DMS53 treated with DMSO at 0.1 percent for 48 hours (cell line): Measurements from ENCODE around the gene DHRS3.
A peak's percentile ranks its signal among the peaks of the same experiment; 100 is the strongest.
"Not testable (repeated sequence)": the region's sequence is repeated elsewhere in the genome, so short reads cannot be mapped to it uniquely, and the experiment has no call there.

Experiments
- DNase-seq: peaks from one replicate; lab custom pipeline; 2025; ENCODE audit not compliant: unreplicated experiment; lab: John Stamatoyannopoulos, UW

DHRS3 gene

GRCh38 chr1:12617901-12618660, at the start of gene DHRS3:
TSS of gene DHRS3 (minus strand) at chr1:12618210. CDS start at chr1:12617348, 862 bp downstream.
- DNase-seq: peak; percentile 54

DNA sequence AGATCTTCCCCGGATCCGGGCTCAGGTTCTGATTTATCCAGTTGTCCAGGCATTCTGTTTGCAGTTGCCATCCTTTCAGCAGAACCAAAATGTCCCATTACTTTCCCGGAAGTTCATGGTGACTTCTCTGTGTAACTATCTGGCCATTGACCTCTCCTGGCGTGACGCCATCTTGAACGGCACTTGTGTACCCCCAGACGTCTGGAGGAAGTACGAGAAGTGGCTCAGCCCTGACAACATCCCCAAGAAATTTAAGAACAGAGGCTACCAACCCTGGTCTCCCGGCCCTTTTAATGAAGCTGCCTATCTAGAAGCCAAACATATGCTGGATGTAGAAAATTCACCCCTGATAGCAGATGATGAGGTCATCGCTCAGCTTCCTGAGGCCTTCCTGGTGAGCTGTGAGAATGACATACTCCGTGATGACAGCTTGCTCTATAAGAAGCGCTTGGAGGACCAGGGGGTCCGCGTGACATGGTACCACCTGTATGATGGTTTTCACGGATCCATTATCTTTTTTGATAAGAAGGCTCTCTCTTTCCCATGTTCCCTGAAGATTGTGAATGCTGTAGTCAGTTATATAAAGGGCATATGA, 48.2 kb upstream of the DHRS3 start:
- DNase-seq: no peak

- DNase-seq: no peak
Observed at GRCh38 chr1:12665511-12665910, 47.5 kb upstream of the DHRS3 start.

DNA sequence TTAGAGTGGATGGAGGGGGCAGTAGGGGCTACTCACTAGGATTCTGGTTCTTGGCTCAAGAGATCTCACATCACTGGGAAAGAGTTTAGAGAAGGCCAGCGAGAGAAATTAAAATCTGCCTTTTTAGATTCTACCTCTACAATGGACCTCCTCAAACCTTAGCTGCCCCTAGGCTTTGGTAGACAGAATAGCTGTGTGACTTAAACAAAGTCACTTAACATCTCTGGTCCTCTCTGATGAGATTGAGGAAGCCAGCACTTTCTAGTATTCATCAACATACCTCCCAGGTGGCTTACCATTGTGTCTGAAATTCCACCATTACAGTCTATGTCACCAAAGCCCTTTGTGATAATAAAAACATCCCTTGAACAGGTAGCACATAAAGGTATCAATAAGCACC, 44.5 kb upstream of the DHRS3 start:
- DNase-seq: no peak

DNA sequence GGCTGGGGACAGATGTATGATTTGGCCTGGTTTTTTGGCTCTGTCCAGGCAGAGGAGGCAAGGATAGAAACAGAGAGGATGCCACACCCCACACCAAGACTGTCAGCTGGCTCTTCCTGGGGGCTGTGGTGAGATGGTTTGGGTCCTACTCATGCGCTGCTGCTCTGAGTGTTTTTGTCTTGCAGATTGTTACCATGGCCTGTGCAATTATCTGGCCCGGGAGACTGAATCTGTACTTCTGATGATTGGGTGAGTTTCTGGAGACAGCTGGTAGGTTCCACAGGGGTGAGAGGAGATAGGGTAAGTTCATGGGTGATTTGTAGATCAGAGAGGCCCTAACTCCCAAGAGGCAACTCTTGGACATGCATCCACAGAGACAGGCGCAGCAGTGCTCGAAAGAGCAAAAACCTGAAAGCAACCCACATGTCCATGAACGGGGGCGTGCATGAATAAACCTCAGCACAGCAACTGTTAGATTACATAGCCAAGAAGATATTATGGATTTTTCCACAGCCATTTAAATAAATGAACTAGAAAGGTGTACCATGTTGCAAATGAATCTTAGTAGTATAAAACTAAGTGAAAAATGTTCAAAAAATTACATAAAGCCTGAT, 43.7 kb upstream of the DHRS3 start:
- no peak for DNase-seq

DNA sequence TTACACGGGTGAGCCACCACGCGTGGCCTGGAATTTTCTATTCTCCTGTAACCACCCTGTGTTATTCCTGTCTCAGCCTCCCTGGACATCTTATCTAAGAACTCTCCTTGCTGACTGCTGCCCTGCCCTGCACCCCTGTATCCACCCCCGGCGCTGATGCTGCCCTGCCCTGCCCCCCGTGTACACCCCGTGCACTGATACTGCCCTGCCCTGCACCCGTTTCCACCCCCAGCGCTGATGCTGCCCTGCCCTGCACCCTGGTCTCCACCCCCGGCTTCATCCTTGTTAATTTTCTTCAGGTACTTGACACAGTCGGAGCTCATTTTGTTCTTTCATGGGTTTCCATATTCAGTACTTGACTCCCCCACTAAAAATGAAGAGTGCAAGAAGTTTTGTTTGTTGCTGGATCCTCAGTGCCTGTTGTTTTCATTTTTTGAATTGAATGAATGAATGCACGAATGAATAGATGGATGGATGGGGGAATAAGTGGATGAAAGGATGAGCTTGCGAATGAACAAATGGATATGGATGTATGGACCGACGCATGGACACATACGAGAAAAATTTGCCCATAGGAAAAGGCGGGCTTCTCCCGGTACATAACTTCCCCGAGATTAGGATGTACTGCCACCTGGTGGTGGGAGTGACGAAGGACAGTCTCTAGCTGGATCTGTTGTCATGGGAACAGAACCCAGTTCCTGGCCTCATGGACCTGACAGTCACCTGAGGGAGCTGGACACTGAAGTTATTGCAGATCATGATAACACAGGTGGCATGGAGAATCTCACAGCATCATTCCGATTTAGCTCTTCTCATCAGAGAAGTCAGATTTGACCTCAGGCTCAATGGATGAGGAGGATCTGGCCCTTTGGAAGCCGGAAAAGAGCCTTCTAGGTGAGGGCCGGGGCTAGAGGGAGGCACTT, 40.8 kb upstream of the DHRS3 start:
- DNase-seq: peak; percentile 73

- DNase-seq: not testable (repeated sequence)
Observed at GRCh38 chr1:12657885-12658512, 40.0 kb upstream of the DHRS3 start.

DNA sequence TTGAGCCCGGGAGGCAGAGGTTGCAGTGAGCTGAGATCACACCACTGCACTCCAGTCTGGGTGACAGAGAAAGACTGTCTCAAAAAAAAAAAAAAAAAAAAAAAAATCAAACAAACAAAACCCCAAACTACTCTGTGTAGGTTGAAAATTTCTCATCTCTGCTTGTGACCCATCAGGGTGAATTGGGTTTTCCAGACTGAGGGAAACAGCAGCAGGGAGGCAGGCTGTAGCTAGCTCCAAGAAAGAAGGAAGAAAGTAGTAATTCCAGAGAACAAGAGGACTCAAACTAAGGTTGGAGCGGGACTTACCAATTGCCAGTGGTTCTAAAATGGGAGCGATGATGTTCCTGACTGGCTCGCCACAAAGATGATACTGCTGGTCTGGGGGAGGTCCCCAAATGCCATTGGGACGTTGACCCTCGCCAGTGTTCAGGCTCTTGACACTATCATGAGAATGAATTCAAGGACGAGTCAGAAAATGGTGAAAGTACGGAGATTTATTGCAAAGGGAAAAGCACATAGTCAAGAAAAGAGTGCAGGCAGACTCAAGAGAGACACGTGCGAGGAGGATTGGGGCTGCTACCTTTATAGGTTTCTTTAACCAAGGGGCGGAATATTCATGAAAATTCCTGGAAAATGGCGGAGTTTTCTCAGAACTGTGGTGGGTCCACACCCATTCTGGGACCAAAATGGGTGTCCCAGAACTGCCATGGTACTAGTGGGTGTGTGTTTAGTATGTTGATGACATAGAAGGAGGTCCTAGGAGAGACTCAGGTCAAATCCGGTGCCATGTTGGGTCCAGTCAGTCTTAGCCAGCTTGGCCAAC, 39.3 kb upstream of the DHRS3 start:
- DNase-seq: no peak

GRCh38 chr1:12656575-12656974, 38.6 kb upstream of the DHRS3 start:
- no peak for DNase-seq

GRCh38 chr1:12654657-12655056, 36.6 kb upstream of the DHRS3 start:
- DNase-seq: no peak

- DNase-seq: no peak
Observed at GRCh38 chr1:12654004-12654567, 36.1 kb upstream of the DHRS3 start.

GRCh38 chr1:12649971-12650421, 32.0 kb upstream of the DHRS3 start:
- DNase-seq: no peak

- DNase-seq: no peak
Observed at GRCh38 chr1:12648741-12649140, 30.7 kb upstream of the DHRS3 start.

GRCh38 chr1:12645401-12645800, 27.4 kb upstream of the DHRS3 start:
- DNase-seq: not testable (repeated sequence)

GRCh38 chr1:12644829-12645228, 26.8 kb upstream of the DHRS3 start:
- DNase-seq: no peak

GRCh38 chr1:12644237-12644636, 26.2 kb upstream of the DHRS3 start:
- DNase-seq: no peak

DNA sequence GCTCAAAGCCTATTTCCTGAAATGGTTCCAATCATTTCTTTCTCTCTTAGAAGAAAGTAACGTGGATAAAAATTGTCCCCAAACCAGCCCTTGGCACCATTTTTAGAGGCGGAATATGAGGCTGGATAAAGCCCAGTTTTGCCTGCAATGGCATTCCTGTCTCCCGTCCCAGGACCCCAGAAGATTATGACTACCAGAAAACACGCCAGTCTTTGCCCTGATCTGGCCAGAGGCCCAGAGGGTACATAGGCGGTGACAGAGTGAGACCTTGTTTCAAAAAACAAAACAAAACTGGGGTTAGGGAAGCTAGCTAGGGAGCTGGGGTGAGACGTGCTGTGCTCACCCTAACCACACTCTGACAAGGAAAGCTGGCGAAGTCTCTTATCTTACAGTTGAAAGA, 25.8 kb upstream of the DHRS3 start, which contains the start of gene AADACL4:
Gene AADACL4, plus strand, starts transcription at position 301 of the 400 bp plus-strand sequence. CDS start 462 bp downstream, outside the sequence.
- DNase-seq: no peak

GRCh38 chr1:12643079-12643478, 25.1 kb upstream of the DHRS3 start:
- DNase-seq: no peak

DNA sequence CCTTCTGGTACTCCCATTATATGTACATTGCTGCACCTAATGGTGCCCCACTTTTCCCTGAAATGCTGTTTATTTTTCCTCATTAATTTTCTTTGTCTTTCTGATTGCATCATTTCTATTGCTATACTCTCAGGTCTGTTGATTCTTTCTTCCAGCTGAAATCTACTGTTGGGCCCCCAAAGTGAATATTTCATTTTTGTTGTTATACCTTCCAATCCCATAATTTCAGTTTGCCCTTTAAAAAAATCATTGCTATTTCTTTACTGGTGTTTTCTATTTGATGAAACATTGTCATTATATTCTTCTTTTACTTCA, 22.9 kb upstream of the DHRS3 start:
- DNase-seq: no peak
